Panc1 (cell line): ENCODE results near the gene CCDC38.

Source experiments
- CTCF ChIP-seq: fragments of 450-650 bp; IDR thresholded peaks from 2 replicates; pipeline ENCODE4 v1.5.1; 2017; ENCODE audit warnings: mild to moderate bottlenecking
- POLR2AphosphoS5 ChIP-seq: IDR thresholded peaks from 2 replicates; pipeline ENCODE4 v1.6.1; 2012; ENCODE audit warnings: mild to moderate bottlenecking, low read depth, low read length, moderate library complexity
- SIN3A ChIP-seq: IDR thresholded peaks from 2 replicates; pipeline ENCODE4 v1.6.1; 2012; ENCODE audit warnings: low read depth, mild to moderate bottlenecking, low read length, moderate library complexity, borderline replicate concordance; ENCODE audit not compliant: insufficient read depth
- TCF7L2 ChIP-seq: IDR thresholded peaks from 2 replicates; pipeline ENCODE4 v1.6.1; 2011; ENCODE audit warnings: mild to moderate bottlenecking, low read depth, low read length, inconsistent platforms
- TF ChIP-seq, protein P1 (sequence below), 2 experiments: IDR thresholded peaks; 2 replicates each; pipeline ENCODE4 v1.6.1; 2011 to 2012; ENCODE audit warnings: low read depth in 2 of 2, control low read depth in 1 of 2, low read length in 1 of 2, mild to moderate bottlenecking in 1 of 2, moderate library complexity in 1 of 2; ENCODE audit not compliant: insufficient read depth in 1 of 2

GRCh38 chr12:95962222-95962621 lies 19.8 kb upstream of the CCDC38 start:
- TF ChIP-seq CTCF: no peak
- TF ChIP-seq POLR2AphosphoS5: no peak
- no peak for TF ChIP-seq SIN3A
- TF ChIP-seq, protein P1, sequence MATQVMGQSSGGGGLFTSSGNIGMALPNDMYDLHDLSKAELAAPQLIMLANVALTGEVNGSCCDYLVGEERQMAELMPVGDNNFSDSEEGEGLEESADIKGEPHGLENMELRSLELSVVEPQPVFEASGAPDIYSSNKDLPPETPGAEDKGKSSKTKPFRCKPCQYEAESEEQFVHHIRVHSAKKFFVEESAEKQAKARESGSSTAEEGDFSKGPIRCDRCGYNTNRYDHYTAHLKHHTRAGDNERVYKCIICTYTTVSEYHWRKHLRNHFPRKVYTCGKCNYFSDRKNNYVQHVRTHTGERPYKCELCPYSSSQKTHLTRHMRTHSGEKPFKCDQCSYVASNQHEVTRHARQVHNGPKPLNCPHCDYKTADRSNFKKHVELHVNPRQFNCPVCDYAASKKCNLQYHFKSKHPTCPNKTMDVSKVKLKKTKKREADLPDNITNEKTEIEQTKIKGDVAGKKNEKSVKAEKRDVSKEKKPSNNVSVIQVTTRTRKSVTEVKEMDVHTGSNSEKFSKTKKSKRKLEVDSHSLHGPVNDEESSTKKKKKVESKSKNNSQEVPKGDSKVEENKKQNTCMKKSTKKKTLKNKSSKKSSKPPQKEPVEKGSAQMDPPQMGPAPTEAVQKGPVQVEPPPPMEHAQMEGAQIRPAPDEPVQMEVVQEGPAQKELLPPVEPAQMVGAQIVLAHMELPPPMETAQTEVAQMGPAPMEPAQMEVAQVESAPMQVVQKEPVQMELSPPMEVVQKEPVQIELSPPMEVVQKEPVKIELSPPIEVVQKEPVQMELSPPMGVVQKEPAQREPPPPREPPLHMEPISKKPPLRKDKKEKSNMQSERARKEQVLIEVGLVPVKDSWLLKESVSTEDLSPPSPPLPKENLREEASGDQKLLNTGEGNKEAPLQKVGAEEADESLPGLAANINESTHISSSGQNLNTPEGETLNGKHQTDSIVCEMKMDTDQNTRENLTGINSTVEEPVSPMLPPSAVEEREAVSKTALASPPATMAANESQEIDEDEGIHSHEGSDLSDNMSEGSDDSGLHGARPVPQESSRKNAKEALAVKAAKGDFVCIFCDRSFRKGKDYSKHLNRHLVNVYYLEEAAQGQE (IDR thresholded peaks at IDR 0.05; ENCODE audit: insufficient read depth in 1 of 2, low read depth in 2 of 2, low read length in 1 of 2): no peak
- TF ChIP-seq TCF7L2: no peak
